Umbilical cord (tissue), 2 donors: ENCODE results near the gene STRADA. TPM values are rescaled to one million over a fixed set of nuclear protein-coding genes. Genes with fewer than 3 reads are reported as not detected.
A peak's percentile ranks its signal among the peaks of the same experiment; 100 is the strongest.

ENCODE experiments used
- DNase-seq: peaks from one replicate; pipeline ENCODE4 v3.0.0-alpha.2; 2015; ENCODE audit warnings: low spot score
- total RNA-seq: library from RNA; depleted of rRNA; stranded (reverse); fragments of >200 nt; gene quantifications from one replicate; pipeline ENCODE4 v1.2.3, GENCODE V29; 2014; ENCODE audit warnings: low replicate concordance; ENCODE audit not compliant: insufficient read depth

The STRADA gene
- total RNA-seq, 1 donor from 2014 or later: 10.6 TPM

DNA sequence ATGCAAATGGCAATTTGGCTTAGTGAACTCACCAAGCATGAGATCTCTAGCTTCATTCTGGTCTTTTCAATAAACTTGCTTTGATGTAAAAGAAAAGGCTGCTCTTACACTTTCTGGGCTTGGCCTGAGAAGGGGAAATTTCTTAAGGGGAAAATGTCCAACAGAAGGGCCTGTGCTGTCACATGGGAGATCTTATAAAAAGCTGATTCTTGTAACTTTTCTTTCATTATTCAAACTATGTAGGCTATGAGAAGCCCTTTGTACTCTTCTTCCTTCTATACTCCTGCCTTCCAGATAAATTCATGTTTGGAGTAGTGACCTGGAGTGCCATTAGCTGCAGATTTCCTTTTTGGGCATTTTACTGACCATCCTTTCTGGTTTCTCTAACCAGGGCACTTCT is 58.6 kb downstream of the STRADA start:
- DNase-seq: no peak

DNA sequence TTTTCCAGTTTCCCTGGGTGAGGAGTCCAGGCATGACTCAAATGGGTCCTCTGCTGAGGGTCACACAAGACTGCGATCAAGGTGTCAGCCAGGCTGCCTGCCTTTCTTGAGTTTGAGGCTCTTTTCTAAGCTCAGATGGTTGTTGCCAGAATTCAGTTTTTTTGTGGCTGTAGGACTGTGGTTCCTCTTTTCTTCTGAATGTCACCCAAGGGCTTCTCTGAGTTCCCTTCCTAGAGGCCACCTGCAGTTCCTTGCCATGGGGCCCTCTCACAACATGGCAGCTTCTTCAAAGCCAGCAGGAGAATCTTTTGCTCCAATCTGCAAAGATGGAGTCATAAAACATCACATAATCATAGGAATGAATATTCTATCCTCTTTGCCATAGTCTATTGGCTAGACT is 59.2 kb downstream of the STRADA start:
- no peak for DNase-seq

DNA sequence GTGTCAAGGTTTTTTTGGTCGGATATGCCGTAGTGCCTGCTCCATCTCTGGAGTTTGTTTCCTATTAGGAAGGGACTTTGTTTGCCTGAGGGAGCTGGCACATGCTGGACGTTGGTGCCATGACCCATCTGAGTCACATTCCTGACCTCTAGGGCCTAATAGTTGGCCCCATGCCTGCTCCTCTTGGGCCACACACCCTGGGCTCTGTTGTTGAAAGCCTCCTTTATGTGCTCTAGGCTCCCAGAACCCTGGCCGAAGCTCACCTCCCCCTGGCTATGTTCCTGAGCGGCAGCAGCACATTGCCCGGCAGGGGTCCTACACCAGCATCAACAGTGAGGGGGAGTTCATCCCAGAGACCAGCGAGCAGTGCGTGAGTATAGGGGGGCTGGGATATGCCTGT is 60.1 kb downstream of the STRADA start:
- DNase-seq: no peak

DNA sequence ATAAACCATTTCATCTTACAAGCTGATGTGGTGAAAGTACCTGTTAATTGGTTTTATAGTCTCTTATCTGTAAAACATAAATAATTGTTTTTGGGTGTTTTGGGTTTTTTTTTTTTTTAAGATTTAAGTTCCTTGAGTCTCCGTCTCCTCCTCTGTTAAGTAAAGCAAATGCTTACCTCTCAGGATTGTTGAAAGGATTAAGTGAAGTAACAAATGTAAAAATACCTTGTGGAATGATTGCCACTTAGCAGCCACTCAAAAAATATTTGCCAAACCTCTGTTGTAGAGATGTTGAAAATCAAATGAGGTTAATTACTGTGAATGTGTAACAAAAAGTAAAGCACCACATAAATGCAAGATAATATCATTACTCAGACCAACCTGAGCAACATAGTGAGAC is 60.9 kb downstream of the STRADA start:
- DNase-seq: no peak

DNA sequence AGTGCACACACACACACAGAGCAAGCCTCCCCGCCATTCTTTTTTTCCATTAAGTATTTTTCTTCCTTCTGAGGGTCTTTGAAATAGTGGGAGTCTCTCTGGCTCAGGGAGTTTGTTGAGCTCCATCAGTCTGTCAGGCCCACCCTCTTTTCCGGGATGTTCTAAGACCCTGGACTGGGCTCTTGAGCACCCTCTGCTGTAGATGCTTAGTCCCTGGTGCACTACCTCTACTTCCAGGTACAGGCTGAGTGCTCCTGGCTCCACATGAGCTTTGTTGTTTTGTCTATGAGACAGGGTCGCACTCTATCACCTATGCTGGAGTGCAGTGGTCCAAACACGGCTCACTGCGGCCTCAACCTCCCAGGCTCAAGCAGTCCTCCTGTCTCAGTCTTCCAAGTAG is 62.4 kb downstream of the STRADA start:
- no peak for DNase-seq

DNA sequence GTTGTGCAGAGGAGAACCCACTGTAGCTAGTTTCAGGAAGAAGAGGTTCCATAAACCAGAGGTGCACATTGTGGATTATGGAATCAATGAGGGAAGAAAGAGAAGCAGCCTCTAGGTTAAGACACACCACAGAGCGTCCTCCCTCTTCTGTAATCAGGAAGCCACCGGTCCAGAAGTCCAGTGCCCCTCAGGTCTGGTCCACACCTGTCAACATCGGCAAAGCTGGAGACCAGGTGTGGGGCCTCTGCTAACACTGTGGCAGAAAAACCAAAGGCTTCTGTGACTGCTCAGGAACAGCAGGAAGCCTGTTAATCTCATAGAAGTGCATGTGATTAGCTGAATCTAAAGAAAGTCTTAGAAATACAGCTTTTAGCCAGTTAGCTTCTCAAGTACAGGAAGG is 65.0 kb downstream of the STRADA start:
- no peak for DNase-seq

DNA sequence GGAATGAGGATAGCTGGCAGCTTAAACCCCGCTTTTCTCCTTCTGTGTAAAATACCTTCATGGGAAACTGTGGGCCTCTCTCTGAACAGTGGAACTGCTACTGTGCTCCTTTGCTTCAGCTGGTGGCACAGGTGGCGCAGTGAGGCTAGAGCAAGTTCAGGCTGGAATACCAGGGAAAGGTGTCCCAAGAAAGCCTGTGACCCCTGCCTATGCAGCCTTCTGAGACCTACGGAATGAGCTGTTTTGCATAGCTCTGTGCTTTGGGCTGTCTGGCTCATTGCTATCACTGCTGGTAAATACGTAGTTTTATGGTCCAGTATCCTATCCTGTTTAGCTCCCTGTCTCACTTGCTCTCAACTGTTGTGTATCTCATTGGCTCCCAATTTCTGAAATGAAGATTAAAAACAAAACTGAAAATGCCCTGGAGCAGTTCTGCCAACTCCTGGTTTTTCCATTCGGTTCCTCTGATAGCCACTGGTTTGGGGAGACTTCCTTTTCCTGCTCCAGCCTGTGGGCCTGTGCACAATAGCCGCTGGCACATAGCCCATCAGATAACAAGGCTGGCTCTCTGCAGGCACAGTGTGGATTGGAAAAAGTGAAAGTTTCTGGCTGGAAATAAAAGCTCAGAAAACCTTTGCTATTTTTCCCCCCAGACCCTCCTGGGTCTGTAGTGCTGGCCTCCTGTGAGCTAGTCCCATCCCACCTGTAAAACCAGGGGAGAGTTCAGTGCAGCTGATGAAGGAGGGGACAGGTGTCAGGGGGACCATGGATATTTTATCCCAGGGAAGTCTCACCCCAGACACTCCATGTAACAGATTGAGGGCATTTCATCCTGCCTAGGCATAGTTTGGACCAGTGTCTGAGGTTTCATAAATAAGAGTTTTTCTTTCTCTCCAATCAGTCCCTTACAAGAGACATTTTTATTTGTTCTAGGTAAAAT is 65.7 kb downstream of the STRADA start:
- DNase-seq: peak; percentile 89

DNA sequence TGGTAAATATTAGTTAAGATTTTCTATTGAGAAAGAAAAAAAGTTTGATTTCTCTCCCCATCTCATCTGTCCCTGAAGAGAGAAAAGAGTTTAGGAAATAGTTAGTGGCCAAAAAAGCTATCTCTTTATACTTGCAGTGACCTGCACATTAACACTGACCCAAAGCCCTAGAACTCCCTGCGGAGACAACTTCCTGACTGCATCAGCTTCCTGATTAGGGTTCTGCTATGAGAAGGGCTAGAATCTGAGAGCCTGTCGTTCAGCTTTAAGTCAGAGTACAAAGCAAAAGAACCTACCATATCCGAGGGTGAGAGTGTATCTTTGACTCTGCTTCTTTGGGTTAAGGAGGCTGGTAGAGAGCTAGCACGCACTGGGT is 66.4 kb downstream of the STRADA start:
- peak; percentile 25 for DNase-seq

DNA sequence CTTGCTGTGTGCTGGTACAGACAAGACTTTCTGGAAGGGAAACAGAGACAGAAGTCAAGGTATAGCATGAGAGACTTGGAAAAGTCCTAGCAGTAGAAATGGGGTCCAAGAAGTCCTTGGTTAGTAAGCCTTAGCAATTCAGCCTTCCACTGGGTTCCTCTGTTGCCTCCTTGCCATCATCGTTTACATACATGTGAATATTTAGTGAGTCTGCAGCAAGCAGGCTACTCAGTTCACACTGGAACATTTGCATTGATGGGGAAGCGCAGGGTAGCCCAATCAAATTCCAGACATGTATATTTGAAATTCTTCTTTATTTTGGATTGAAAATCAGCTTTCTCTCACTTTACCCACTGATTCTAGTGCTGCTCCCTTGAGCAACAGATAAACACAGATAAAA is 68.7 kb downstream of the STRADA start:
- no peak for DNase-seq

DNA sequence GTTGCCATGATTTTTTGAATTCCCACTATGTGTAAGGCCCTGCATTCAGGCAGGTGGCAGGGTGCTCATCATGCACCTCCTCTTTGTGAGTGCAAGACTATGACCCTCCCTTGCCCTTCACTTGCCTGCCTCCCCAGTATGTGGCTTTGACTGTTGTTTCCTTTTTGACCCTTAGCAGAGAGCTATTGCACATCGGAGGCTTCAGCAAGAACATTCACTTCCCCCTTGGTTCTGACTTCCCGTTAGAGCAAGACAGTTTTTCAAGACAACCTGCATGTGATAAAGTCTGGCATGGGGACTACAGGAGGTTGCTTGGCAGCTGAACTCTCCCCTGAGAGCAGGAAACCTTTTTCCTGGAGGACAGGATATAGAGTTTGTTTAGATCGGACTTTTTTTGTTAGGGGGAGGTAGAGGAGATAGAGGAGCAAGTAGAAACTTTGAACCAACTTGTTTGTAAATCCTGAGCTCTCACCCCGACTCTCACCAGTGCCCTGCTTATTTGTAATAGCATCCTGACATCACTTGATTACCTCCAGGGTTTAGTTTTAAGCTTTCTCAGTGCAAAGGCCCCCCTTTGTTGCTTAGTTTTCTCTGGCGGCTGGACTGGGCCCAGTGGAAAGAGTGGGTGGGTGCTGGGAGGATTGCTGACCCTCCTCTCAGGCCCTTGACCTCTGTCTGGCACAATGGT is 75.9 kb downstream of the STRADA start:
- peak; percentile 29 for DNase-seq

DNA sequence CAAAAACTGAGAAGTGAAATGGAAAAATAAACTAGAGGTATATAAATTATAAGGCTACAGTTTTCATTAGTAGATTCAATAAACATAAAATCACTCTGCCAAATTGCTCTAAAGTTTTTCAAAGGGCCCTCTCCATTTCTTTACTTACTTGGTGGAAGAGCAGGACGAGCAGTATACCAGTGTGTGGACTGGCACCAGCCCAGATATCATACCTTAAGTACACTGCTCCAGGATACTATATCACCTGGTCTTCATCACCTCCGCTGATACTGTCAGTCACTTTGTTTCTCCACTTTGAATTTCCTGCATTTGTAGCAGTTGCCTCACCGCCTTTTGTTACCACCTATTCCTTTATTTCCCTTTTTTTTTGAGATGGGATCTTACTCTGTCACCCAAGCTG is 81.7 kb downstream of the STRADA start:
- DNase-seq: no peak

DNA sequence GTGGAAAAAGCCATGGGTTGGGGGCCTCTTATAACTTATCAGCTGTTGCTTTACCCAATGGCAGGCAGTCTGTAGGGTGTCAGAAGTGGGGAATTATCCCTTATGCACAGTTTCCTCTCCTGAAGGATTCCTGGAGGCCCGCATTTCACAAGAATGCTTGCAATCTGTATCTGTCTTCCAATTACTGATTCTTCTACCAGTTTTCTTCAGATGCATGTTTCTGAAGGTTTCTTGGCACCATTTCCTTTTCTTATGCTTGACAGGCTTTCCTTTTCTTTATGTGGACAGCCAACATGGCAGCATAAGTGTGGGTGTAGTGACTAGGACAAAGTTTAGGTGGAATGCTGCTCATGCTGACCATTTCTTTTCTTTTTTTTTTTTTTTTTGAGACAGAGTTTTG is 83.2 kb downstream of the STRADA start:
- DNase-seq: no peak

DNA sequence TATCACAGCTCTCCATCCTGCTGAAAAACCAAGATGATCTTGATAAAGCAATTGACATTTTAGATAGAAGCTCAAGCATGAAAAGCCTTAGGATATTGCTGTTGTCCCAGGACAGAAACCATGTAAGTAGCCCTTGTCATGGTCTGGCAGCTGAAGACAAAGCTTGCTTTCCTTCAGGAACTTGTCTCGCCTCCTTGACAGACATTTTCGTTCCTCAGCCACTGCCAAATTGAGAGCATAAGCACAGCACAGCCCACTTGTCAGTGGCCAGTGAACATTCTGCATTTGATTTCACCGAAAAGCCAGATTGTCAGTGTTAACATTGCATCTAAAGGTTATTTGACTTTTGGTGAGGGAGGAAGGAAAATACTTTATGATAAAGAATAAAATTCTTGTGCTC is 83.8 kb downstream of the STRADA start:
- no peak for DNase-seq

DNA sequence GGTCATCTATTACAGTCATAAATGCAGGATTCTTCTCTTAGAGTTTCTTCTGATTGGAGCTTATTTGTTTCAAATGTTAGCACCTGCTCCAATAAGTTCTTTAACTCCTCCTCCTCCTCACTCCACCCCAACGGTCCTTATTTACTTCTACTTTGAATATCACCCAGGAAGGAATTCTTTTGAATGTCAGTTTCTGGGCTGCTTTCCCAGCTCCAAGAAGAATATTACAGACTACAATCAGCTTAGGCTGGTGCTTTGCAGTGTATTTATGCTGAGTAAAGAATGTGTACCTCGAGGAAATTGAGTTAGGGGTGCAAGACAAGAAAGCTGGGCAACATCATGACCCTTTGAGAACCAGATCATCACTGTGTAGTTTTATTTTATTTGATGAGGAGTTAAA is 88.5 kb downstream of the STRADA start:
- DNase-seq: no peak

Other genes starting within 250 kb of the STRADA start
- not detected for gene KCNH6, start 218.4 kb downstream of the STRADA start, total RNA-seq
- 14.2 TPM for gene DCAF7, start 191.3 kb downstream of the STRADA start, total RNA-seq
- 9.4 TPM for gene TACO1, start 140.9 kb downstream of the STRADA start, total RNA-seq
- 33.7 TPM for gene MAP3K3, start 119.4 kb downstream of the STRADA start, total RNA-seq
- 3.6 TPM for gene LIMD2, start 41.7 kb downstream of the STRADA start, total RNA-seq
- 58.5 TPM for gene CCDC47, start 31.8 kb upstream of the STRADA start, total RNA-seq
- 79.2 TPM for gene DDX42, start 32.4 kb upstream of the STRADA start, total RNA-seq
- gene PSMC5, start 85.6 kb upstream of the STRADA start, total RNA-seq: 42.1 TPM
- gene FTSJ3, start 85.9 kb upstream of the STRADA start, total RNA-seq: 45.5 TPM
- 103 TPM for gene SMARCD2, start 100.9 kb upstream of the STRADA start, total RNA-seq
- 4.3 TPM for gene CSH2, start 131.9 kb upstream of the STRADA start, total RNA-seq
- 4.1 TPM for gene GH2, start 140.1 kb upstream of the STRADA start, total RNA-seq
- gene CSH1, start 154.8 kb upstream of the STRADA start, total RNA-seq: 0.72 TPM
- gene CSHL1, start 169.5 kb upstream of the STRADA start, total RNA-seq: 5.5 TPM
- gene GH1, start 177.0 kb upstream of the STRADA start, total RNA-seq: not detected
- not detected for gene CD79B, start 190.5 kb upstream of the STRADA start, total RNA-seq
- under 0.01 TPM for gene SCN4A, start 231.1 kb upstream of the STRADA start, total RNA-seq